HepG2 (cell line): ENCODE measurements around the gene TMEM270. TPM values are rescaled to one million over a fixed set of nuclear protein-coding genes. Genes with fewer than 3 reads are reported as not detected.

ENCODE experiments used
- ATAC-seq: fragments of 200-7000 bp; cut with Tn5 transposase; 3 replicates; pipeline ENCODE4 v1.9.1; 2020; ENCODE audit warnings: mild to moderate bottlenecking, moderate library complexity
- Bru-seq: library from RNA; stranded (reverse); fragments of 400-500 nt; gene quantifications from one replicate; lab custom pipeline; 2021; lab: Mats Ljungman, UMichigan
- BruChase-seq, 2 experiments: library from RNA; stranded (reverse); fragments of 400-500 nt; gene quantifications; one replicate each; lab custom pipeline; 2021; lab: Mats Ljungman, UMichigan
- BruUV-seq: library from RNA; stranded (reverse); fragments of 400-500 nt; replicated peaks from 2 replicates; lab custom pipeline; 2021; lab: Mats Ljungman, UMichigan
- CTCF ChIA-PET: fragments of 300-600 bp; formaldehyde crosslinking; extraction: SDS; loops from one replicate; lab custom pipeline; 2021; ENCODE audit warnings: low total read pairs, inconsistent platforms, low intra/inter-chr PET ratio; lab: Yijun Ruan, JAX
- POLR2A ChIA-PET: fragments of 350-600 bp; sonication (Branson Sonifier 250); formaldehyde crosslinking; loops from one replicate; lab custom pipeline; 2020; ENCODE audit warnings: antibody characterized with exemption, inconsistent platforms; lab: Yijun Ruan, JAX
- DNase-seq: peaks from one replicate; pipeline ENCODE4 v3.0.0-alpha.2; 2015; ENCODE audit warnings: low spot score
- FAIRE-seq: peaks from 3 replicates; lab custom pipeline; 2011; peaks lifted over from hg19 to GRCh38; lab: Jason Lieb, UNC
- H2AFZ ChIP-seq: one replicate; pipeline ENCODE4 v1.6.1; 2011; ENCODE audit warnings: low read length, inconsistent platforms
- H3K27ac ChIP-seq: fragments of 300-600 bp; 3 replicates; pipeline ENCODE4 v1.8.0; 2011; ENCODE audit warnings: mixed run types, mild to moderate bottlenecking, mixed read lengths, low read length, inconsistent platforms; ENCODE audit not compliant: insufficient read depth; ENCODE audit errors: extremely low read length
- H3K27me3 ChIP-seq, 2 experiments: fragments of 200-600 bp in 1 of 2; 2 replicates in 1 of 2; 3 replicates in 1 of 2; pipeline versions ENCODE4 v1.6.0 to v1.8.0; 2011; ENCODE audit warnings: low read length in 2 of 2, mild to moderate bottlenecking in 2 of 2, moderate library complexity in 2 of 2, inconsistent platforms in 1 of 2; ENCODE audit not compliant: insufficient read depth in 2 of 2, control insufficient read depth in 1 of 2
- H3K36me3 ChIP-seq, 2 experiments: fragments of 200-600 bp in 1 of 2; replicated peaks in 1 of 2; 2 replicates in 1 of 2; 3 replicates in 1 of 2; pipeline versions ENCODE4 v1.5.1 to v1.8.0; 2011; ENCODE audit warnings: low read length in 2 of 2, inconsistent platforms in 1 of 2; ENCODE audit not compliant: insufficient read depth in 2 of 2, control insufficient read depth in 1 of 2
- H3K4me1 ChIP-seq: 2 replicates; pipeline ENCODE4 v1.5.1; 2012; ENCODE audit warnings: low read length, inconsistent platforms; ENCODE audit not compliant: insufficient read depth
- H3K4me2 ChIP-seq: 2 replicates; pipeline ENCODE4 v1.6.0; 2011; ENCODE audit warnings: low read depth, low read length, inconsistent platforms
- H3K4me3 ChIP-seq, 3 experiments: fragments of 200-600 bp in 1 of 3; sonication (generic), shearing (Covaris generic) in 1 of 3; replicated peaks in 1 of 3; 2 replicates each; pipeline ENCODE4 v1.5.1; 2011 to 2016; ENCODE audit warnings: low read length in 3 of 3, inconsistent platforms in 2 of 3, low read depth in 2 of 3, mild to moderate bottlenecking in 2 of 3, control low read depth in 1 of 3, mixed read lengths in 1 of 3; ENCODE audit not compliant: insufficient read depth in 1 of 3
- H3K79me2 ChIP-seq: one replicate; pipeline ENCODE4 v1.6.1; 2011; ENCODE audit warnings: low read length, inconsistent platforms; ENCODE audit not compliant: insufficient read depth
- H3K9ac ChIP-seq: 2 replicates; pipeline ENCODE4 v1.6.0; 2011; ENCODE audit warnings: mild to moderate bottlenecking, low read depth, low read length, inconsistent platforms; ENCODE audit not compliant: insufficient read depth
- H3K9me3 ChIP-seq: 2 replicates; pipeline ENCODE4 v1.5.1; 2012; ENCODE audit warnings: mild to moderate bottlenecking, low read length
- H4K20me1 ChIP-seq: 2 replicates; pipeline ENCODE4 v1.6.0; 2011; ENCODE audit warnings: inconsistent platforms, mild to moderate bottlenecking, low read length, moderate library complexity; ENCODE audit not compliant: insufficient read depth
- MIER2 ChIP-seq: IDR thresholded peaks from 2 replicates; pipeline ENCODE4 v1.6.1; 2016; ENCODE audit warnings: missing biosample characterization, missing genetic modification reagents
- MZF1 ChIP-seq: sonication (generic); formaldehyde crosslinking; IDR thresholded peaks from 2 replicates; pipeline ENCODE4 v1.8.1; 2023; ENCODE audit warnings: mild to moderate bottlenecking, missing genetic modification reagents, borderline replicate concordance
- TAF15 ChIP-seq: fragments of 200-400 bp; formaldehyde crosslinking; IDR thresholded peaks from one replicate; pipeline ENCODE4 v1.6.1; 2018; ENCODE audit warnings: mild to moderate bottlenecking, low read depth, low read length; ENCODE audit not compliant: poor library complexity, severe bottlenecking
- ZNF564 ChIP-seq: sonication (generic); formaldehyde crosslinking; IDR thresholded peaks from 2 replicates; pipeline ENCODE4 v1.8.1; 2023; ENCODE audit warnings: mild to moderate bottlenecking, missing genetic modification reagents
- ZZZ3 ChIP-seq: sonication (generic); formaldehyde crosslinking; IDR thresholded peaks from 2 replicates; pipeline ENCODE4 v1.4.0; 2020; ENCODE audit warnings: missing genetic modification reagents, mild to moderate bottlenecking, borderline replicate concordance
- WGBS: methylation state at CpG from one replicate; pipeline ENCODE4 v1.1.6; 2017; ENCODE audit warnings: low lambda C conversion rate; 5-methylcytosine and 5-hydroxymethylcytosine counted together
- in situ Hi-C: cut with HindIII; loops from 2 replicates; pipeline ENCODE4 v1.10.0; 2017; ENCODE audit warnings: low pct_unique_long_range_greater_than_20kb; ENCODE audit not compliant: extremely low pct_ligation_motif_present
- intact Hi-C: fragments of 100-400 bp; cut with micrococcal nuclease; formaldehyde crosslinking; loops from one replicate; pipeline ENCODE4 v1.10.0; 2022; ENCODE audit not compliant: unreplicated experiment
- long read RNA-seq, 2 experiments: library from RNA in 1 of 2; library from polyadenylated mRNA in 1 of 2; stranded (forward) in 1 of 2; unstranded in 1 of 2; transcript quantifications; one replicate each; pipeline ENCODE4 v2.0.0, GENCODE V29; 2019 to 2022
- polyA minus RNA-seq, 3 experiments: library from RNA; depleted of rRNA, polyadenylated mRNA; stranded (reverse); fragments of >200 nt; gene quantifications; 2 replicates each; pipeline ENCODE4 v1.2.3, GENCODE V29; 2011; ENCODE audit warnings: low replicate concordance in 1 of 3
- polyA plus RNA-seq, 8 experiments: library from polyadenylated mRNA; depleted of rRNA in 3 of 8; stranded (reverse) in 7 of 8; unstranded in 1 of 8; fragments of >200 nt; fragmentation: Illumina TruSeq in 4 of 8; extraction: Trizol in 4 of 8; gene quantifications; 2 replicates each; pipeline versions ENCODE4 v1.2.1 to v1.2.3, GENCODE V29; 2011 to 2016; ENCODE audit warnings: low read depth in 4 of 8, missing spikeins in 1 of 8, mixed read lengths in 1 of 8; ENCODE audit not compliant: insufficient read depth in 1 of 8
- total RNA-seq, 5 experiments: library from RNA; depleted of rRNA; stranded (reverse); fragments of >200 nt; fragmentation: Illumina TruSeq; extraction: Trizol; gene quantifications; 2 replicates each; pipeline ENCODE4 v1.2.3, GENCODE V29; 2016; ENCODE audit warnings: low read depth in 1 of 5
- TF ChIP-seq, protein P1 (sequence below): sonication (generic); formaldehyde crosslinking; IDR thresholded peaks from 2 replicates; pipeline ENCODE4 v1.5.0; 2020; ENCODE audit warnings: mild to moderate bottlenecking, low read depth, missing genetic modification reagents, borderline replicate concordance
- TF ChIP-seq, protein P2 (sequence below): sonication (generic); formaldehyde crosslinking; IDR thresholded peaks from 2 replicates; pipeline ENCODE4 v1.5.0; 2020; ENCODE audit warnings: missing genetic modification reagents
- TF ChIP-seq, protein P3 (sequence below): IDR thresholded peaks from 2 replicates; pipeline ENCODE4 v1.6.1; 2016; ENCODE audit warnings: control low read depth
- TF ChIP-seq, protein P4 (sequence below): sonication (generic); formaldehyde crosslinking; IDR thresholded peaks from 2 replicates; pipeline ENCODE4 v1.4.0; 2020; ENCODE audit warnings: missing genetic modification reagents
- TF ChIP-seq, protein P5 (sequence below): sonication (generic); formaldehyde crosslinking; IDR thresholded peaks from 2 replicates; pipeline ENCODE4 v1.8.1; 2023; ENCODE audit warnings: missing genetic modification reagents, mild to moderate bottlenecking, borderline replicate concordance
- TF ChIP-seq, protein P6 (sequence below): sonication (generic); formaldehyde crosslinking; IDR thresholded peaks from 2 replicates; pipeline ENCODE4 v1.8.1; 2023; ENCODE audit warnings: mild to moderate bottlenecking, missing genetic modification reagents

TMEM270 gene, protein sequence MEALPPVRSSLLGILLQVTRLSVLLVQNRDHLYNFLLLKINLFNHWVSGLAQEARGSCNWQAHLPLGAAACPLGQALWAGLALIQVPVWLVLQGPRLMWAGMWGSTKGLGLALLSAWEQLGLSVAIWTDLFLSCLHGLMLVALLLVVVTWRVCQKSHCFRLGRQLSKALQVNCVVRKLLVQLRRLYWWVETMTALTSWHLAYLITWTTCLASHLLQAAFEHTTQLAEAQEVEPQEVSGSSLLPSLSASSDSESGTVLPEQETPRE
- total RNA-seq (2016; rRNA removed; fragmentation: Illumina TruSeq; extraction: Trizol), result not detected in 2 replicates
- not detected in 2 replicates for total RNA-seq (2016; cell fraction: cytosol; rRNA removed; fragmentation: Illumina TruSeq; extraction: Trizol; ENCODE audit: low read depth)
- not detected in 2 replicates for total RNA-seq (2016; cell fraction: insoluble cytoplasmic fraction; rRNA removed; fragmentation: Illumina TruSeq; extraction: Trizol)
- not detected in 2 replicates for total RNA-seq (2016; cell fraction: membrane; rRNA removed; fragmentation: Illumina TruSeq; extraction: Trizol)
- not detected in 2 replicates for total RNA-seq (2016; cell fraction: nucleus; rRNA removed; fragmentation: Illumina TruSeq; extraction: Trizol)
- not detected in 2 replicates for polyA plus RNA-seq (2011; rRNA removed)
- polyA plus RNA-seq (2011; cell fraction: cytosol; rRNA removed), result not detected in 2 replicates
- polyA plus RNA-seq (2011; cell fraction: nucleus; rRNA removed), result not detected in 2 replicates
- polyA plus RNA-seq (2012), result not detected in 2 replicates
- polyA plus RNA-seq (2016; cell fraction: cytosol; fragmentation: Illumina TruSeq; extraction: Trizol; ENCODE audit: low read depth), result not detected in 2 replicates
- not detected in 2 replicates for polyA plus RNA-seq (2016; cell fraction: insoluble cytoplasmic fraction; fragmentation: Illumina TruSeq; extraction: Trizol; ENCODE audit: low read depth)
- polyA plus RNA-seq (2016; cell fraction: membrane; fragmentation: Illumina TruSeq; extraction: Trizol; ENCODE audit: low read depth), result not detected in 2 replicates
- not detected in 2 replicates for polyA plus RNA-seq (2016; cell fraction: nucleus; fragmentation: Illumina TruSeq; extraction: Trizol; ENCODE audit: insufficient read depth, low read depth)
- polyA minus RNA-seq (2011; rRNA and poly(A)+ RNA removed; ENCODE audit: low replicate concordance), result 1.4 TPM in 1 of 2 replicates, not detected in the other
- polyA minus RNA-seq (2011; cell fraction: cytosol; rRNA and poly(A)+ RNA removed), result not detected in 2 replicates
- polyA minus RNA-seq (2011; cell fraction: nucleus; rRNA and poly(A)+ RNA removed), result not detected in 2 replicates
- Bru-seq, nascent RNA, result not detected
- BruChase-seq, experiment 1, labeled RNA remaining after a 6-hour chase, result not detected
- BruChase-seq, experiment 2, labeled RNA remaining after a 2-hour chase, result not detected
- long read RNA-seq, experiment 1, result 0 reads
- long read RNA-seq, experiment 2, result 0 reads

DNA sequence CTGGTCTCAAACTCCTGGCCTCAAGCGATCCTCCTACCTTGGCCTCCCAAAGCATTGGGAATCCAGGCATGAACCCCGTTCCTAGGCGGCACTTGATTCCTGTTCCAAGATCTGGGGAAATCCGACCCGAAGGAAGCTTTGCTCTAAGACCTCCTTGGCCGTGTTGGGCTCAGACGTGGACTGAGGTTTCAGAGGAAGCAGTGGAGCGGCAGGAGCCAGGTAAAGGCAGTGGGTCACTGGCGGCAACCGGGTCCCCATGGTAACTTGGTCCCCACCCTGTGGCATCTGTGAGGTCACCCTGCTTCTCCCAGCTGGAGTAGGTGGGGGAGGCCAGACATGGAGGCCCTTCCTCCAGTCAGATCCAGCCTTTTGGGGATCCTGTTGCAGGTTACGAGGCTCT, at the start of gene TMEM270:
Gene TMEM270 (plus strand): TSS at position 301 of the 400 bp plus-strand sequence. CDS start 36 bp downstream, at position 337.
- H3K79me2 ChIP-seq, result no peaks in the 10 kb centered on the region
- H3K27ac ChIP-seq, result no peak within 1 kb of the TSS
- intact Hi-C loops, result no loop called here
- H2AFZ ChIP-seq, result no peak within 1 kb of the TSS
- H3K4me2 ChIP-seq, result no peak within 1 kb of the TSS
- peaks cover 4% of the 10 kb centered on the region for H3K4me1 ChIP-seq
- in situ Hi-C loops, result no loop called here
- H3K27me3 ChIP-seq, result peaks cover 1 to 8% of the 10 kb centered on the region in 2 experiments; a peak in 3 of 5 replicates
- TF ChIP-seq, protein P1, sequence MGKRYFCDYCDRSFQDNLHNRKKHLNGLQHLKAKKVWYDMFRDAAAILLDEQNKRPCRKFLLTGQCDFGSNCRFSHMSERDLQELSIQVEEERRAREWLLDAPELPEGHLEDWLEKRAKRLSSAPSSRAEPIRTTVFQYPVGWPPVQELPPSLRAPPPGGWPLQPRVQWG, result no peak
- TF ChIP-seq, protein P2, sequence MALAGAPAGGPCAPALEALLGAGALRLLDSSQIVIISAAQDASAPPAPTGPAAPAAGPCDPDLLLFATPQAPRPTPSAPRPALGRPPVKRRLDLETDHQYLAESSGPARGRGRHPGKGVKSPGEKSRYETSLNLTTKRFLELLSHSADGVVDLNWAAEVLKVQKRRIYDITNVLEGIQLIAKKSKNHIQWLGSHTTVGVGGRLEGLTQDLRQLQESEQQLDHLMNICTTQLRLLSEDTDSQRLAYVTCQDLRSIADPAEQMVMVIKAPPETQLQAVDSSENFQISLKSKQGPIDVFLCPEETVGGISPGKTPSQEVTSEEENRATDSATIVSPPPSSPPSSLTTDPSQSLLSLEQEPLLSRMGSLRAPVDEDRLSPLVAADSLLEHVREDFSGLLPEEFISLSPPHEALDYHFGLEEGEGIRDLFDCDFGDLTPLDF (CRISPR knock-in tag), result no peak
- TF ChIP-seq MIER2 (CRISPR knock-in tag) (no peak), ZZZ3 (CRISPR knock-in tag) (no peak), MZF1 (CRISPR knock-in tag) (no peak), TAF15 (no peak), ZNF564 (no peak)
- TF ChIP-seq, protein P3, sequence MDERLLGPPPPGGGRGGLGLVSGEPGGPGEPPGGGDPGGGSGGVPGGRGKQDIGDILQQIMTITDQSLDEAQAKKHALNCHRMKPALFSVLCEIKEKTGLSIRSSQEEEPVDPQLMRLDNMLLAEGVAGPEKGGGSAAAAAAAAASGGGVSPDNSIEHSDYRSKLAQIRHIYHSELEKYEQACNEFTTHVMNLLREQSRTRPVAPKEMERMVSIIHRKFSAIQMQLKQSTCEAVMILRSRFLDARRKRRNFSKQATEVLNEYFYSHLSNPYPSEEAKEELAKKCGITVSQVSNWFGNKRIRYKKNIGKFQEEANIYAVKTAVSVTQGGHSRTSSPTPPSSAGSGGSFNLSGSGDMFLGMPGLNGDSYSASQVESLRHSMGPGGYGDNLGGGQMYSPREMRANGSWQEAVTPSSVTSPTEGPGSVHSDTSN (CRISPR knock-in tag), result no peak
- TF ChIP-seq, protein P4, sequence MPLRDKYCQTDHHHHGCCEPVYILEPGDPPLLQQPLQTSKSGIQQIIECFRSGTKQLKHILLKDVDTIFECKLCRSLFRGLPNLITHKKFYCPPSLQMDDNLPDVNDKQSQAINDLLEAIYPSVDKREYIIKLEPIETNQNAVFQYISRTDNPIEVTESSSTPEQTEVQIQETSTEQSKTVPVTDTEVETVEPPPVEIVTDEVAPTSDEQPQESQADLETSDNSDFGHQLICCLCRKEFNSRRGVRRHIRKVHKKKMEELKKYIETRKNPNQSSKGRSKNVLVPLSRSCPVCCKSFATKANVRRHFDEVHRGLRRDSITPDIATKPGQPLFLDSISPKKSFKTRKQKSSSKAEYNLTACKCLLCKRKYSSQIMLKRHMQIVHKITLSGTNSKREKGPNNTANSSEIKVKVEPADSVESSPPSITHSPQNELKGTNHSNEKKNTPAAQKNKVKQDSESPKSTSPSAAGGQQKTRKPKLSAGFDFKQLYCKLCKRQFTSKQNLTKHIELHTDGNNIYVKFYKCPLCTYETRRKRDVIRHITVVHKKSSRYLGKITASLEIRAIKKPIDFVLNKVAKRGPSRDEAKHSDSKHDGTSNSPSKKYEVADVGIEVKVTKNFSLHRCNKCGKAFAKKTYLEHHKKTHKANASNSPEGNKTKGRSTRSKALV (CRISPR knock-in tag), result no peak
- TF ChIP-seq, protein P5, sequence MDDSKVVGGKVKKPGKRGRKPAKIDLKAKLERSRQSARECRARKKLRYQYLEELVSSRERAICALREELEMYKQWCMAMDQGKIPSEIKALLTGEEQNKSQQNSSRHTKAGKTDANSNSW, result no peak
- TF ChIP-seq, protein P6, sequence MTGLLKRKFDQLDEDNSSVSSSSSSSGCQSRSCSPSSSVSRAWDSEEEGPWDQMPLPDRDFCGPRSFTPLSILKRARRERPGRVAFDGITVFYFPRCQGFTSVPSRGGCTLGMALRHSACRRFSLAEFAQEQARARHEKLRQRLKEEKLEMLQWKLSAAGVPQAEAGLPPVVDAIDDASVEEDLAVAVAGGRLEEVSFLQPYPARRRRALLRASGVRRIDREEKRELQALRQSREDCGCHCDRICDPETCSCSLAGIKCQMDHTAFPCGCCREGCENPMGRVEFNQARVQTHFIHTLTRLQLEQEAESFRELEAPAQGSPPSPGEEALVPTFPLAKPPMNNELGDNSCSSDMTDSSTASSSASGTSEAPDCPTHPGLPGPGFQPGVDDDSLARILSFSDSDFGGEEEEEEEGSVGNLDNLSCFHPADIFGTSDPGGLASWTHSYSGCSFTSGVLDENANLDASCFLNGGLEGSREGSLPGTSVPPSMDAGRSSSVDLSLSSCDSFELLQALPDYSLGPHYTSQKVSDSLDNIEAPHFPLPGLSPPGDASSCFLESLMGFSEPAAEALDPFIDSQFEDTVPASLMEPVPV (CRISPR knock-in tag), result no peak
- no peaks in the 10 kb centered on the region for H3K9me3 ChIP-seq
- POLR2A ChIA-PET, result interaction anchor here (0.7 kb wide), 1 partner anchor 12 kb away, joined by 3 read pairs; no protein-coding TSS in a partner anchor
- H4K20me1 ChIP-seq, result no peaks in the 10 kb centered on the region
- BruUV-seq, result no TSS peak
- no peak within 1 kb of the TSS for H3K9ac ChIP-seq
- ATAC-seq, result no peak
- WGBS, result 41% methylated on average over 8 of the region's 11 CpGs
- FAIRE-seq, result no peak
- H3K4me3 ChIP-seq, result no peak within 1 kb of the TSS
- CTCF ChIA-PET, result no interaction called here
- H3K36me3 ChIP-seq, result no peaks in the 10 kb centered on the region
- no peak for DNase-seq
